Astrocyte (in vitro differentiated cells and primary cell): ENCODE data around the gene BSG. TPM values are rescaled to one million over a fixed set of nuclear protein-coding genes. Genes with fewer than 3 reads are reported as not detected.

Source experiments
- DNase-seq: peaks from one replicate; pipeline ENCODE4 v3.0.0-alpha.2; 2010; ENCODE audit warnings: low read depth
- FAIRE-seq: peaks from 2 replicates; lab custom pipeline; 2011; peaks lifted over from hg19 to GRCh38; lab: Jason Lieb, UNC
- H2AFZ ChIP-seq: 2 replicates; pipeline ENCODE4 v1.6.0; 2012; ENCODE audit warnings: low read depth, low read length, inconsistent platforms
- H3K27ac ChIP-seq: 2 replicates; pipeline ENCODE4 v1.5.1; 2011; ENCODE audit warnings: low read depth, low read length, inconsistent platforms
- H3K27me3 ChIP-seq: 2 replicates; pipeline ENCODE4 v1.6.0; 2011; ENCODE audit warnings: low read length, inconsistent platforms; ENCODE audit not compliant: insufficient read depth
- H3K36me3 ChIP-seq: 2 replicates; pipeline ENCODE4 v1.5.1; 2011; ENCODE audit warnings: low read length, inconsistent platforms; ENCODE audit not compliant: insufficient read depth
- H3K4me1 ChIP-seq: 2 replicates; pipeline ENCODE4 v1.5.1; 2011; ENCODE audit warnings: low read length, inconsistent platforms; ENCODE audit not compliant: insufficient read depth
- H3K4me2 ChIP-seq: 2 replicates; pipeline ENCODE4 v1.6.0; 2012; ENCODE audit warnings: low read length, inconsistent platforms
- H3K4me3 ChIP-seq: 2 replicates; pipeline ENCODE4 v1.5.1; 2011; ENCODE audit warnings: low read depth, mild to moderate bottlenecking, low read length, inconsistent platforms; ENCODE audit not compliant: insufficient read depth
- H3K79me2 ChIP-seq: 2 replicates; pipeline ENCODE4 v1.6.0; 2012; ENCODE audit warnings: mild to moderate bottlenecking, low read length, inconsistent platforms; ENCODE audit not compliant: insufficient read depth
- H3K9ac ChIP-seq: 2 replicates; pipeline ENCODE4 v1.6.0; 2012; ENCODE audit warnings: mild to moderate bottlenecking, low read length, inconsistent platforms
- H3K9me3 ChIP-seq: 2 replicates; pipeline ENCODE4 v1.5.1; 2012; ENCODE audit warnings: low read depth, mild to moderate bottlenecking, low read length, inconsistent platforms; ENCODE audit not compliant: insufficient read depth
- H4K20me1 ChIP-seq: 2 replicates; pipeline ENCODE4 v1.6.0; 2012; ENCODE audit warnings: low read length, inconsistent platforms; ENCODE audit not compliant: insufficient read depth
- H3K27ac Mint-ChIP-seq: one replicate; pipeline ENCODE4 v1.8.0; 2021; ENCODE audit warnings: mild to moderate bottlenecking, mixed read lengths; ENCODE audit not compliant: unreplicated experiment
- H3K27me3 Mint-ChIP-seq: one replicate; pipeline ENCODE4 v1.8.0; 2021; ENCODE audit warnings: low read depth, mixed read lengths; ENCODE audit not compliant: unreplicated experiment
- H3K36me3 Mint-ChIP-seq: one replicate; pipeline ENCODE4 v1.8.0; 2021; ENCODE audit warnings: low read depth, mixed read lengths; ENCODE audit not compliant: unreplicated experiment
- H3K4me1 Mint-ChIP-seq: one replicate; pipeline ENCODE4 v1.8.0; 2021; ENCODE audit warnings: low read depth, mixed read lengths; ENCODE audit not compliant: unreplicated experiment
- H3K4me3 Mint-ChIP-seq: one replicate; pipeline ENCODE4 v1.8.0; 2021; ENCODE audit warnings: mild to moderate bottlenecking, moderate library complexity, mixed read lengths; ENCODE audit not compliant: unreplicated experiment
- H3K9me3 Mint-ChIP-seq: one replicate; pipeline ENCODE4 v1.8.0; 2021; ENCODE audit warnings: mild to moderate bottlenecking, mixed read lengths; ENCODE audit not compliant: unreplicated experiment
- CTCF ChIP-seq: IDR thresholded peaks from 2 replicates; pipeline ENCODE4 v1.5.1; 2011; ENCODE audit warnings: low read depth, mild to moderate bottlenecking, inconsistent platforms, low read length, moderate library complexity; ENCODE audit not compliant: insufficient read depth
- EZH2 ChIP-seq: IDR thresholded peaks from 2 replicates; pipeline ENCODE4 v1.6.1; 2012; ENCODE audit warnings: mild to moderate bottlenecking, low read length, inconsistent platforms; ENCODE audit not compliant: insufficient read depth
- total RNA-seq: library from RNA; stranded (reverse); gene quantifications from 2 replicates; pipeline ENCODE4 v1.2.1, GENCODE V29; 2021

BSG gene
- total RNA-seq, 1 donor from 2014 or later, result 807 TPM

DNA sequence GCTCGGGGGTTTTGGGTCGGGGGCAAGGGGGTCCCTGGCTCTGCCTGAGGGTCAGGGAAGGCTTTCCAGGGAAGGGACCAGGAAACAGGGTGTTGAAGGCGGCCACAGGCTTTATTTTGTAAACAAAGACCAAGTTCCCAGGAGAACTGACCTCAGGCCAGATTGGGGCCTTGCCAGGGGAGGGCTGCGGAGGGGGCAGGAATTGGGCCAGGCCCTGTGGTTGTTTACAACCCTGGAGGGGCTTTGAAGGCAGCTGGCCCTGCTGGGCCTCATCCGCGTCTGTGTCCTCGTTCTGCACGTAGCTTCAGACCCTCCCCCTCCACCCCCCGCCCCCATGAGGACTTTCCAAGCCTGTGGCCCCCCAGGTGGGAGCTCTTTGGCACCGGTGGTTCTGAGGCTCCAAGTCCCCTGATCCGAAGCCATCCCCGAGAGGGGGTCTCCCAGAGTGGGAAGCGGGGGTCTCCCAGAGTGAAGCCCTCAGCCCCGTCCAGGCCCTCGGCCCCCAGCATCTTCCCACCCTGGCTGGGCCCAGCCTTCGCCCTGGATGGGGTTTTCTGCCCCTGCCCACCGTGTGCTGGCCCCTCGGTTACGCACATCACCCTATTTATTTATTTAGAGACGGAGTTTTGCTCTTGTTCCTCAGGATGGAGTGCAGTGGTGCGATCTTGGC, 13.5 kb upstream of the BSG start:
- no peaks in the 10 kb centered on the region for H3K79me2 ChIP-seq
- FAIRE-seq, result no peak
- Mint-ChIP-seq H3K36me3 (peaks cover 4% of the 10 kb centered on the region), H3K4me1 (no peaks in the 10 kb centered on the region), H3K9me3 (peaks cover 3% of the 10 kb centered on the region), H3K27ac (no peak overlapping the region), H3K27me3 (no peaks in the 10 kb centered on the region), H3K4me3 (no peak overlapping the region)
- H3K36me3 ChIP-seq, result no peaks in the 10 kb centered on the region
- H3K4me1 ChIP-seq, result no peaks in the 10 kb centered on the region
- no peak for DNase-seq
- no peak overlapping the region for H3K9ac ChIP-seq
- H3K9me3 ChIP-seq, result no peaks in the 10 kb centered on the region
- no peak overlapping the region for H3K4me2 ChIP-seq
- H2AFZ ChIP-seq, result no peak overlapping the region
- no peak overlapping the region for H3K27ac ChIP-seq
- no peaks in the 10 kb centered on the region for H4K20me1 ChIP-seq
- no peak overlapping the region for H3K4me3 ChIP-seq
- TF ChIP-seq EZH2 (no peak), CTCF (no peak)
- no peaks in the 10 kb centered on the region for H3K27me3 ChIP-seq

DNA sequence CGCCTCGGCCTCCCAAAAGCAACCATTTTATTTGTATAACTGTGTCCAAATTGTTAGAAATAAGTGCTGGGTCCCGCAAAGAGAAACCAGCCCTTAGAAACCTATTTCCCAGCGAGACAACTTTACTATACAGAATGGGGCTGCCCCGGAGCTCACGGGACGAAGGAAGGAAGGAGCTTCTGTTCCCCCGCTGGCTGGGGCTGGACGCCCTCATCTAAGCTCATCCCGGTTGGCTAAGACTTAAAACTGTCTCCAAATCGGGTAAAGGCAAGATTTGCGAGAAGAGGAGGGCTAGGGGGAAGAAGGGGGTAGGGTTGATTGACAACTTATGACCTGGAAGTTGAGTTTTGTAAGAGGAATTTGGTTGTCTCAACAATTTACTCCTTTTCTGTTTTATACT, 12.3 kb upstream of the BSG start:
- Histone ChIP-seq H3K27me3 (no peaks in the 10 kb centered on the region), H3K4me1 (no peaks in the 10 kb centered on the region), H3K4me2 (no peak overlapping the region), H3K79me2 (no peaks in the 10 kb centered on the region), H3K4me3 (no peak overlapping the region), H4K20me1 (no peaks in the 10 kb centered on the region), H3K9ac (no peak overlapping the region), H3K9me3 (no peaks in the 10 kb centered on the region), H3K36me3 (no peaks in the 10 kb centered on the region), H2AFZ (no peak overlapping the region), H3K27ac (no peak overlapping the region)
- no peaks in the 10 kb centered on the region for H3K4me1 Mint-ChIP-seq
- no peak overlapping the region for H3K4me3 Mint-ChIP-seq
- FAIRE-seq (no peak), DNase-seq (no peak)
- H3K27ac Mint-ChIP-seq, result no peak overlapping the region
- H3K36me3 Mint-ChIP-seq, result peaks cover 4% of the 10 kb centered on the region
- H3K27me3 Mint-ChIP-seq, result no peaks in the 10 kb centered on the region
- no peak for TF ChIP-seq EZH2
- no peak for TF ChIP-seq CTCF
- H3K9me3 Mint-ChIP-seq, result peaks cover 3% of the 10 kb centered on the region

GRCh38 chr19:566403-566802, 6.0 kb upstream of the BSG start:
- H3K4me1 ChIP-seq, result peaks cover 6% of the 10 kb centered on the region
- no peak overlapping the region for H3K27ac ChIP-seq
- no peaks in the 10 kb centered on the region for H4K20me1 ChIP-seq
- H2AFZ ChIP-seq, result no peak overlapping the region
- no peaks in the 10 kb centered on the region for H3K27me3 Mint-ChIP-seq
- H3K9me3 ChIP-seq, result no peaks in the 10 kb centered on the region
- H3K4me2 ChIP-seq, result no peak overlapping the region
- no peak overlapping the region for H3K27ac Mint-ChIP-seq
- no peaks in the 10 kb centered on the region for H3K4me1 Mint-ChIP-seq
- FAIRE-seq (no peak), DNase-seq (no peak)
- no peaks in the 10 kb centered on the region for H3K27me3 ChIP-seq
- H3K79me2 ChIP-seq, result no peaks in the 10 kb centered on the region
- peaks cover 6% of the 10 kb centered on the region for H3K9me3 Mint-ChIP-seq
- TF ChIP-seq EZH2 (no peak), CTCF (no peak)
- no peak overlapping the region for H3K9ac ChIP-seq
- peaks cover 4% of the 10 kb centered on the region for H3K36me3 Mint-ChIP-seq
- no peak overlapping the region for H3K4me3 Mint-ChIP-seq
- no peak overlapping the region for H3K4me3 ChIP-seq
- H3K36me3 ChIP-seq, result no peaks in the 10 kb centered on the region
